ENCODE results near the gene CARM1. TPM values are rescaled to one million over a fixed set of nuclear protein-coding genes. Genes with fewer than 3 reads are reported as not detected.
"Not testable (repeated sequence)": the region's sequence is repeated elsewhere in the genome, so short reads cannot be mapped to it uniquely, and the experiment has no call there.

Gene CARM1
- total RNA-seq, 1 donor from 2014 or later, result 86.0 TPM

GRCh38 chr19:10872546-10873107, 1.3 kb downstream of the CARM1 start:
- Mint-ChIP-seq H3K9me3 (ENCODE audit: low read depth) (no peaks in the 10 kb centered on the region), H3K4me1 (ENCODE audit: low read depth) (peaks cover 9% of the 10 kb centered on the region), H3K27ac (peak overlapping the region; percentile 88), H3K27me3 (no peaks in the 10 kb centered on the region), H3K4me3 (ENCODE audit: low read depth) (peak overlapping the region; percentile 77), H3K36me3 (ENCODE audit: insufficient read depth) (no peaks in the 10 kb centered on the region)
- TF ChIP-seq, protein P1, sequence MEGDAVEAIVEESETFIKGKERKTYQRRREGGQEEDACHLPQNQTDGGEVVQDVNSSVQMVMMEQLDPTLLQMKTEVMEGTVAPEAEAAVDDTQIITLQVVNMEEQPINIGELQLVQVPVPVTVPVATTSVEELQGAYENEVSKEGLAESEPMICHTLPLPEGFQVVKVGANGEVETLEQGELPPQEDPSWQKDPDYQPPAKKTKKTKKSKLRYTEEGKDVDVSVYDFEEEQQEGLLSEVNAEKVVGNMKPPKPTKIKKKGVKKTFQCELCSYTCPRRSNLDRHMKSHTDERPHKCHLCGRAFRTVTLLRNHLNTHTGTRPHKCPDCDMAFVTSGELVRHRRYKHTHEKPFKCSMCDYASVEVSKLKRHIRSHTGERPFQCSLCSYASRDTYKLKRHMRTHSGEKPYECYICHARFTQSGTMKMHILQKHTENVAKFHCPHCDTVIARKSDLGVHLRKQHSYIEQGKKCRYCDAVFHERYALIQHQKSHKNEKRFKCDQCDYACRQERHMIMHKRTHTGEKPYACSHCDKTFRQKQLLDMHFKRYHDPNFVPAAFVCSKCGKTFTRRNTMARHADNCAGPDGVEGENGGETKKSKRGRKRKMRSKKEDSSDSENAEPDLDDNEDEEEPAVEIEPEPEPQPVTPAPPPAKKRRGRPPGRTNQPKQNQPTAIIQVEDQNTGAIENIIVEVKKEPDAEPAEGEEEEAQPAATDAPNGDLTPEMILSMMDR (IDR thresholded peaks at IDR 0.05; ENCODE audit: unreplicated experiment), result no peak
- DNase-seq (ENCODE audit: low spot score, unreplicated experiment), result no peak

DNA sequence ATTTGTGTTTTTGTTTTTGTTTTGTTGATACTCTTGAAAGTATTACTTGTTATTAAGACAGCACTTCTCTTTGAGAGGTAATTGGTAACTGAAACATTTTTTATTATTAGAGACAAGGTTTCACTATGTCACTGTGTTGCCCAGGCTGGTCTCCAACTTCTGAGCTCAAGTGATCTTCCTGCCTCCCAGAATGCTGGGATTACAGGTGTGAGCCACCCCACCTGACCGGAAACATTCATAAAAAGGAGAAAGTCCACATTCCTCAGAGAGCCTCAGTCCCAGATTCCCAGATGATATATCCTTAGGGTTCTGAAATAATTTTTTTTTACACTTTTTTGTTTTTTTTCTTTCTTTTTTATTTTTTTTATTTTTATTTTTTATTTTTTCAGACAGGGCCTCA, 2.7 kb downstream of the CARM1 start:
- Mint-ChIP-seq H3K9me3 (ENCODE audit: low read depth) (peaks cover 2% of the 10 kb centered on the region), H3K27me3 (no peaks in the 10 kb centered on the region), H3K36me3 (ENCODE audit: insufficient read depth) (no peaks in the 10 kb centered on the region), H3K4me3 (ENCODE audit: low read depth) (peak overlapping the region; percentile 54), H3K4me1 (ENCODE audit: low read depth) (peaks cover 10% of the 10 kb centered on the region), H3K27ac (no peak overlapping the region)
- TF ChIP-seq, protein P1 (IDR thresholded peaks at IDR 0.05; ENCODE audit: unreplicated experiment), result no peak
- DNase-seq (ENCODE audit: low spot score, unreplicated experiment), result no peak

DNA sequence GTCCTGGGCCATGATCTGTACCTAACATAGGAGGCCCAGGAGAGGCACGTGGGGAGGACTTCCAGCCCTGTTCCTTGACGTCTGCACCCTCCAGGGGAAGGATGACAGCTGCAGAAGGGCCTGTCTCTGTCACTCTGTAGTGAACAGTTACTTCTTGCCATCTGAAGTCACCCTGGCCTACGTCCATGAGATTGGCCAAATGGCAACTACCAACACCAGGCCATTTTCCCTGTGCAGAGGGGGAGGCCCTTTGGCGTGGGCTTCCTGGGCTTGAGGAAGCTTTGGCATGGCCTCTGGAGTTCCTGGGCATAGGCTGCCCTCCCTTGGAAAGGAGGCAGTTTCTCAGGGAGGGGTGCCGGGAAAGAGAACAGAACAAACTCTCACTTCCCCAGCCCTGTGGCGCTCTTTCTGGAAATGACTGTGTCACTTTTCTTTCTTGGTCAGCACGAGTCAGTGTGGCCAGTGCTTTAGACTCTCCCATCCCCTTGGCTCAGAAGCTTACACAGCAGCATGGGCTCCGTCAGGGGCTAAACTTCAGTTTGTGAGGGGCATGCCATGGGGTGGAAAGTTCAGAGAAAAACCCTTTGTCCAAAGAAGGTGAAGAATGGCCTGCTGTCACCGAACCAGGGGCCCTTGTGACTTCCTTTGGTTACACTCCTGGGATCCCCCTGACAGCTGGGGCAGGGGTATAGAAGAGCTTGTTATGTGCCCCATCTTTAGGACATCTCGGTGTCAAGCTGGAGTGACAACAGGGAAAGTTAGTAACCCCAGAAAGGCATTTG, 5.3 kb downstream of the CARM1 start:
- H3K4me1 Mint-ChIP-seq (ENCODE audit: low read depth), result peaks cover 27% of the 10 kb centered on the region
- DNase-seq (ENCODE audit: low spot score, unreplicated experiment), result no peak
- H3K4me3 Mint-ChIP-seq (ENCODE audit: low read depth), result no peak overlapping the region
- no peaks in the 10 kb centered on the region for H3K27me3 Mint-ChIP-seq
- TF ChIP-seq, protein P1 (IDR thresholded peaks at IDR 0.05; ENCODE audit: unreplicated experiment), result no peak
- H3K36me3 Mint-ChIP-seq (ENCODE audit: insufficient read depth), result peaks cover 3% of the 10 kb centered on the region
- peaks cover 3% of the 10 kb centered on the region for H3K9me3 Mint-ChIP-seq (ENCODE audit: low read depth)
- H3K27ac Mint-ChIP-seq, result peak overlapping the region; percentile 38

GRCh38 chr19:10877608-10878007, 6.3 kb downstream of the CARM1 start:
- H3K4me1 Mint-ChIP-seq (ENCODE audit: low read depth), result peaks cover 32% of the 10 kb centered on the region
- DNase-seq (ENCODE audit: low spot score, unreplicated experiment); H3K27me3 Mint-ChIP-seq; H3K9me3 Mint-ChIP-seq (ENCODE audit: low read depth); H3K36me3 Mint-ChIP-seq (ENCODE audit: insufficient read depth); H3K4me3 Mint-ChIP-seq (ENCODE audit: low read depth): not testable (repeated sequence)
- peak overlapping the region; percentile 88 for H3K27ac Mint-ChIP-seq

- no peak for DNase-seq (ENCODE audit: low spot score, unreplicated experiment)
- peak overlapping the region; percentile 88 for H3K27ac Mint-ChIP-seq
- H3K9me3 Mint-ChIP-seq (ENCODE audit: low read depth), result peaks cover 3% of the 10 kb centered on the region
- no peaks in the 10 kb centered on the region for H3K27me3 Mint-ChIP-seq
- H3K4me3 Mint-ChIP-seq (ENCODE audit: low read depth), result no peak overlapping the region
- TF ChIP-seq, protein P1 (IDR thresholded peaks at IDR 0.05; ENCODE audit: unreplicated experiment), result no peak
- H3K36me3 Mint-ChIP-seq (ENCODE audit: insufficient read depth), result peaks cover 3% of the 10 kb centered on the region
- H3K4me1 Mint-ChIP-seq (ENCODE audit: low read depth), result peaks cover 29% of the 10 kb centered on the region
Measured at GRCh38 chr19:10878253-10878652, 6.9 kb downstream of the CARM1 start.

Measured in progenitor cell of endocrine pancreas (in vitro differentiated cells).